Measurements from ENCODE around the gene DDHD1.
"Not testable (repeated sequence)": the region's sequence is repeated elsewhere in the genome, so short reads cannot be mapped to it uniquely, and the experiment has no call there.

The DDHD1 gene

GRCh38 chr14:53146739-53147138 is 6.4 kb downstream of the DDHD1 start:
- no peak for TF ChIP-seq CTCF (IDR thresholded peaks at IDR 0.05; ENCODE audit: insufficient read depth, low read depth, low read length, missing control alignments)
- H3K4me3 ChIP-seq (ENCODE audit: low read length), result no peak overlapping the region
- DNase-seq (ENCODE audit: low read depth), result no peak

- no peak for TF ChIP-seq CTCF (IDR thresholded peaks at IDR 0.05; ENCODE audit: insufficient read depth, low read depth, low read length, missing control alignments)
- no peak for DNase-seq (ENCODE audit: low read depth)
These were observed 8.9 kb downstream of the DDHD1 start for GRCh38 chr14:53144244-53144643.

GRCh38 chr14:53140585-53140984 is 12.5 kb downstream of the DDHD1 start:
- TF ChIP-seq CTCF (IDR thresholded peaks at IDR 0.05; ENCODE audit: insufficient read depth, low read depth, low read length, missing control alignments), result no peak

More at GRCh38 chr14:53144244-53144643, 8.9 kb downstream of the DDHD1 start:
- no peak overlapping the region for H3K4me3 ChIP-seq (ENCODE audit: low read length)

GRCh38 chr14:53137568-53138203 is 15.4 kb downstream of the DDHD1 start:
- no peak overlapping the region for H3K4me3 ChIP-seq (ENCODE audit: low read length)
- TF ChIP-seq CTCF (IDR thresholded peaks at IDR 0.05; ENCODE audit: insufficient read depth, low read depth, low read length, missing control alignments), result no peak
- DNase-seq (ENCODE audit: low read depth), result no peak

More at GRCh38 chr14:53140585-53140984, 12.5 kb downstream of the DDHD1 start:
- DNase-seq (ENCODE audit: low read depth), result no peak
- H3K4me3 ChIP-seq (ENCODE audit: low read length), result no peak overlapping the region

- DNase-seq (ENCODE audit: low read depth); H3K4me3 ChIP-seq (ENCODE audit: low read length): not testable (repeated sequence)
These were observed 22.6 kb downstream of the DDHD1 start for GRCh38 chr14:53130491-53130890.

- no peak for TF ChIP-seq CTCF (IDR thresholded peaks at IDR 0.05; ENCODE audit: insufficient read depth, low read depth, low read length, missing control alignments)
- DNase-seq (ENCODE audit: low read depth), result no peak
- H3K4me3 ChIP-seq (ENCODE audit: low read length), result no peak overlapping the region
These were observed 24.7 kb downstream of the DDHD1 start for GRCh38 chr14:53128303-53129028.

GRCh38 chr14:53127832-53128231 is 25.3 kb downstream of the DDHD1 start:
- H3K4me3 ChIP-seq (ENCODE audit: low read length), result no peak overlapping the region
- DNase-seq (ENCODE audit: low read depth), result no peak
- no peak for TF ChIP-seq CTCF (IDR thresholded peaks at IDR 0.05; ENCODE audit: insufficient read depth, low read depth, low read length, missing control alignments)
